ENCODE data around the gene NRAS.

NRAS gene

DNA sequence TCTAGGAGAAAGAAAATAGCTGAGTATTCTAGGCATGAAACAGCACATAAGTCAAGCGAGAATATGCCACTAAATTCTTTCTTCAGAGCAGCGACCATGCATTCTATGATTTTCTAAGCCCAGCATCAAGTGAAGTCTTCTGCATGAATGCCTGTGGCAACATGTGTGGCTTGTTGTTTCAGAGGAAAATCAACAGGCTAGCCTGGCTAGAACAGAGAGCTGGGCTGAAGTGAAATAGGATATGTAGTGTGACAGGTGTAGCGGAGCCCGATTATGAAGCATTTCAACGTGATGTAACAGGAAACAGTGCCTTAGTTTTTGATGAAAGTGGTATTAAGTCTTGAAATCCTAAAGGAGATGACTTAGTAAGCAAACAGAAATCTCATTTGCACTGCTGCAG is 34.2 kb upstream of the NRAS start:
- no peak overlapping the region for H3K9ac ChIP-seq (ENCODE audit: low read length in 2 of 2)
- peaks cover 4 to 9% of the 10 kb centered on the region in 2 donors for H3K36me3 ChIP-seq (ENCODE audit: control insufficient read depth in 2 of 2, insufficient read depth in 2 of 2, low read length in 2 of 2)
- H3K27ac ChIP-seq (ENCODE audit: low read length): no peak overlapping the region
- H3K9me3 ChIP-seq (ENCODE audit: control insufficient read depth in 2 of 2, low read length in 2 of 2): no peaks in the 10 kb centered on the region
- H3K27me3 ChIP-seq (ENCODE audit: control insufficient read depth in 1 of 2, insufficient read depth in 2 of 2, low read length in 2 of 2): no peaks in the 10 kb centered on the region
- H3K4me1 ChIP-seq (ENCODE audit: control insufficient read depth, insufficient read depth, low read length): peaks cover 13% of the 10 kb centered on the region
- no peak overlapping the region for H3K4me3 ChIP-seq (ENCODE audit: low read length in 2 of 2)

GRCh38 chr1:114749835-114750234 is 33.3 kb upstream of the NRAS start:
- Histone ChIP-seq H3K4me1 (ENCODE audit: control insufficient read depth, insufficient read depth, low read length) (peaks cover 9% of the 10 kb centered on the region), H3K27me3 (ENCODE audit: control insufficient read depth in 1 of 2, insufficient read depth in 2 of 2, low read length in 2 of 2) (no peaks in the 10 kb centered on the region), H3K4me3 (ENCODE audit: low read length in 2 of 2) (no peak overlapping the region), H3K36me3 (ENCODE audit: control insufficient read depth in 2 of 2, insufficient read depth in 2 of 2, low read length in 2 of 2) (peaks cover 4 to 9% of the 10 kb centered on the region in 2 donors), H3K9ac (ENCODE audit: low read length in 2 of 2) (no peak overlapping the region), H3K9me3 (ENCODE audit: control insufficient read depth in 2 of 2, low read length in 2 of 2) (no peaks in the 10 kb centered on the region), H3K27ac (ENCODE audit: low read length) (no peak overlapping the region)

DNA sequence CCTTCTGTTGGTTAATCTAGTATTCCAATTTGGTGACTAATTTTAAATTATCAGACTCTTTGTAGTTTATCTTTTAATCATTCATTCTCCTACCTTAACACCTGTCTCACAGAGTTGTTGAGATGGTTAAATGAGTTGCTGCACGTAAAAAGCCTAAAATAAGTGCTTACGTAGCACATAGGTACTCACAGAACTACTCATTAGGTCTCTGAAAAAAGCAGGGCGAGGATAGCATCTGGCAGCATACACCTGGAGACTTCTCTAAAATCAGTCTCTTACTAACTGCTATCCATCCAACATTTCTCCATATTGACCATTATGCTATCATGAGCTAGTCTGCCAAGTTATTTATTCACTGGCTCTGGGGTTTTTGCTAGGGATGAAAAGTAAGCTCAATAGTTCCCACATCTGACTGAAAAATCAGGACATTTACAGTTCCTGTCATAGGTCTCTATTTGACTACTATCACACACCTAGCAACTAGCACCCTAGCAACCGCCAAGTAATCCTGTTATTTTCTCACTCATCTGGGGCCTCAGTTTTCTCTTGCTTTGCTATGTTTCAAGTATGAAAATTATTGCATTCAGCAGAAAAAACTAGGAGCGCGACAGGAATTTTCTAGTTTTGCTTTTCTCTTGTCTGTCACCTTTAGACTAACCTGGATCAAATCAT is 30.0 kb upstream of the NRAS start:
- Histone ChIP-seq H3K27me3 (ENCODE audit: control insufficient read depth in 1 of 2, insufficient read depth in 2 of 2, low read length in 2 of 2) (no peaks in the 10 kb centered on the region), H3K4me1 (ENCODE audit: control insufficient read depth, insufficient read depth, low read length) (no peaks in the 10 kb centered on the region), H3K4me3 (ENCODE audit: low read length in 2 of 2) (no peak overlapping the region), H3K27ac (ENCODE audit: low read length) (no peak overlapping the region), H3K9ac (ENCODE audit: low read length in 2 of 2) (no peak overlapping the region), H3K36me3 (ENCODE audit: control insufficient read depth in 2 of 2, insufficient read depth in 2 of 2, low read length in 2 of 2) (peaks cover 4 to 9% of the 10 kb centered on the region in 2 donors), H3K9me3 (ENCODE audit: control insufficient read depth in 2 of 2, low read length in 2 of 2) (no peaks in the 10 kb centered on the region)

- no peaks in the 10 kb centered on the region for H3K9me3 ChIP-seq (ENCODE audit: control insufficient read depth in 2 of 2, low read length in 2 of 2)
- no peak overlapping the region for H3K9ac ChIP-seq (ENCODE audit: low read length in 2 of 2)
- no peak overlapping the region for H3K4me3 ChIP-seq (ENCODE audit: low read length in 2 of 2)
- no peaks in the 10 kb centered on the region for H3K27me3 ChIP-seq (ENCODE audit: control insufficient read depth in 1 of 2, insufficient read depth in 2 of 2, low read length in 2 of 2)
- H3K36me3 ChIP-seq (ENCODE audit: control insufficient read depth in 2 of 2, insufficient read depth in 2 of 2, low read length in 2 of 2): peaks cover 4 to 12% of the 10 kb centered on the region in 2 donors
- H3K4me1 ChIP-seq (ENCODE audit: control insufficient read depth, insufficient read depth, low read length): no peaks in the 10 kb centered on the region
- H3K27ac ChIP-seq (ENCODE audit: low read length): no peak overlapping the region
Observed at GRCh38 chr1:114745291-114745690, 28.7 kb upstream of the NRAS start.

DNA sequence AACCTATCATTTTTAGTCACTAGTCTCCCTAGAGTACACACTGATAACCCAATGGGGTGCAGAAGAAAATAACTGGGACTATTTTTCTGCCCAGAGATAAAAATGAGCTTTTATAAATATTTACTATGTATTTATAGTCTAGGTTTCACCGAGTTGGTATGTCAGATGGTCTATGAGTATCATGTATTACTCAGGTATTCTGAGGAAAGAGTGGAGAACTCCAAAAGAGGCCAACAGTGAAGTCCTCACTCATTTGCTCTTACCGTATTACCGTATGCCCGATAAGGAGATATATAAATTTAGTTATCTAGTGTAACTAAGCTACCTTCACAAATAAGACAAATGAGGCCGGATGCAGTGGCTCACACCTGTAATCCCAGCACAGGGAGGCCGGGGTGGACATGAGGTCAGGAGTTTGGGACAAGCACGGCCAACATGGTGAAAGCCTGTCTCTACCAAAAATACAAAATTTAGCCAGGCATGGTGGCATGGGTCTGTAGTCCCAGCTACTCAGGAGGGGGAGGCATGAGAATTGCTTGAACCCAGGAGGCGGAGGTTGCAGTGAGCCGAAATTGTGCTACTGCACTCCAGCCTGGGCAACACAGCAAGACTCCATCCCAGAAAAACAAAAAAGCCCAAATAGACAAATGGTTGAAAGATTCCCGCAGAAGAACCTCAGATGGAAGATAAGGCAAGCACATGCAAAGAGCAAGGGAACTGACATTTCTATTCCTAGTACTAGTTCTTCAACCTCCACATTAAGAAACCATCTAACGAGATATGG is 25.6 kb upstream of the NRAS start:
- Histone ChIP-seq H3K4me3 (ENCODE audit: low read length in 2 of 2) (no peak overlapping the region), H3K9me3 (ENCODE audit: control insufficient read depth in 2 of 2, low read length in 2 of 2) (no peaks in the 10 kb centered on the region), H3K36me3 (ENCODE audit: control insufficient read depth in 2 of 2, insufficient read depth in 2 of 2, low read length in 2 of 2) (peaks cover 7 to 16% of the 10 kb centered on the region in 2 donors), H3K27ac (ENCODE audit: low read length) (no peak overlapping the region), H3K4me1 (ENCODE audit: control insufficient read depth, insufficient read depth, low read length) (no peaks in the 10 kb centered on the region), H3K9ac (ENCODE audit: low read length in 2 of 2) (no peak overlapping the region), H3K27me3 (ENCODE audit: control insufficient read depth in 1 of 2, insufficient read depth in 2 of 2, low read length in 2 of 2) (no peaks in the 10 kb centered on the region)

- no peaks in the 10 kb centered on the region for H3K9me3 ChIP-seq (ENCODE audit: control insufficient read depth in 2 of 2, low read length in 2 of 2)
- H3K4me1 ChIP-seq (ENCODE audit: control insufficient read depth, insufficient read depth, low read length): no peaks in the 10 kb centered on the region
- H3K36me3 ChIP-seq (ENCODE audit: control insufficient read depth in 2 of 2, insufficient read depth in 2 of 2, low read length in 2 of 2): peaks cover 24 to 33% of the 10 kb centered on the region in 2 donors
- H3K27me3 ChIP-seq (ENCODE audit: control insufficient read depth in 1 of 2, insufficient read depth in 2 of 2, low read length in 2 of 2): no peaks in the 10 kb centered on the region
- no peak overlapping the region for H3K4me3 ChIP-seq (ENCODE audit: low read length in 2 of 2)
- H3K27ac ChIP-seq (ENCODE audit: low read length): no peak overlapping the region
- no peak overlapping the region for H3K9ac ChIP-seq (ENCODE audit: low read length in 2 of 2)
Observed at GRCh38 chr1:114740331-114740730, 23.8 kb upstream of the NRAS start.

DNA sequence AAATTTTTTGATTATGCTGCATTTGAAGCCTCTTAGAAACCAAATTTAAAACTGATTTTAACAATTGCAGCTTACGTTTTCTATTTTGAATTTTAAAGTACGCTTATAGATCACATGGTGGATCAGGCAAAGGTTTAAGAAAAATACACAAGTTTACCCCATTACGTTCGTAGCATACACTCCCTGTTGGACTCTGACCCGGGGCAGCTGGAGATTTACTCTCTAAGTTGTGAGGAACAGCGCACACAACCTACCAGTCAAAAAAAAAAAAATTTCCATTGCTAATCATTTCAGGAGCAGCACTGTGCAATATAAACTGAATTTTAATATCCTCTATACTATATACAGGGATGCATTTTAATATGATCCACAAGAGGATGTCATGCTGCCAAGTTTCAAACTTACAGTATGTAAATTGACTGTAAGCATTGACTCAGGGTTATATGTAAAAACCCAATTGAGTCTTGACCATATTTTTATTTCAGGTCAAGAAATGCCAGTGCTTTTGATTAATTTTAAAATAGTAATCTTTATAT is 20.8 kb upstream of the NRAS start:
- Histone ChIP-seq H3K36me3 (ENCODE audit: control insufficient read depth in 2 of 2, insufficient read depth in 2 of 2, low read length in 2 of 2) (peaks cover 39 to 60% of the 10 kb centered on the region in 2 donors), H3K9ac (ENCODE audit: low read length in 2 of 2) (no peak overlapping the region), H3K9me3 (ENCODE audit: control insufficient read depth in 2 of 2, low read length in 2 of 2) (no peaks in the 10 kb centered on the region), H3K27ac (ENCODE audit: low read length) (no peak overlapping the region), H3K27me3 (ENCODE audit: control insufficient read depth in 1 of 2, insufficient read depth in 2 of 2, low read length in 2 of 2) (no peaks in the 10 kb centered on the region), H3K4me1 (ENCODE audit: control insufficient read depth, insufficient read depth, low read length) (no peaks in the 10 kb centered on the region), H3K4me3 (ENCODE audit: low read length in 2 of 2) (no peak overlapping the region)

DNA sequence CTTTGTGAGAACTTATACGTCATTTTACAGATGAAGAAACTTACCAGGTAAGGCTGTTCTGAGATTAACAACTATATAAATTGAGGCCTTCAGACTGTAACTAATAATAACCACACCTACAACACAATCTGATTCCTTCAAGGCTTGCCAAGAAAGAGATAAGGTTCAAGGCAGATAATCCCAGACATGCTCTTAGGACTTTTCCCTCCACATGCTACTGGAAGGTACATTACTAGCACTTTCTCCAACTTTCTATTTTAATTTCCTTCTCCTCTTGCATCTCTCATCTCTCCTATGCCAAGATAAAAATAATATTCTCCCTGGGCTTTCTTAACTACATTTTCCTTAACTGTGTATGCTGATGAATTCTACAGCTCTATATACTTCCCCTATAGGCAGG is 18.9 kb upstream of the NRAS start:
- H3K27ac ChIP-seq (ENCODE audit: low read length): no peak overlapping the region
- H3K36me3 ChIP-seq (ENCODE audit: control insufficient read depth in 2 of 2, insufficient read depth in 2 of 2, low read length in 2 of 2): peaks cover 42 to 74% of the 10 kb centered on the region in 2 donors
- H3K4me1 ChIP-seq (ENCODE audit: control insufficient read depth, insufficient read depth, low read length): no peaks in the 10 kb centered on the region
- H3K9me3 ChIP-seq (ENCODE audit: control insufficient read depth in 2 of 2, low read length in 2 of 2): no peaks in the 10 kb centered on the region
- H3K27me3 ChIP-seq (ENCODE audit: control insufficient read depth in 1 of 2, insufficient read depth in 2 of 2, low read length in 2 of 2): no peaks in the 10 kb centered on the region
- H3K4me3 ChIP-seq (ENCODE audit: low read length in 2 of 2): no peak overlapping the region
- no peak overlapping the region for H3K9ac ChIP-seq (ENCODE audit: low read length in 2 of 2)

DNA sequence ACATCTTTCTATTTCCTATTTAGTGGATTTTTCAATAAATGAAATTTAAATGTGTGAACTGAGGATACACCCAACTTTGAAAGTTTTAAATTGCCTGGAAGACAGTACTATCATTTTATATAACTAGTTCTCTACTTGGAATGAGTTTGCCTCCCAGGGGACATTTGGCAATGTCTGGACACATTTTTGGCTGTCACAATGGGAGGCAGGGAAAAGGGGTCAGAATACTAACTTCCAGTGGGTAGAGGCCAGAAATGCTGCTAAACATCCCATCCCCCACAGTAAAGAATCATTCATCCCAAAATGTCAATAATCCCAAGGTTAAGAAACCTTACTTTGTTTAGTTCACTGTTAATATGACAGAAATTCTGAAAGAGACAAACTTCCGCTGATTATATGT is 13.2 kb upstream of the NRAS start:
- H3K4me3 ChIP-seq (ENCODE audit: low read length in 2 of 2): no peak overlapping the region
- H3K9ac ChIP-seq (ENCODE audit: low read length in 2 of 2): no peak overlapping the region
- no peaks in the 10 kb centered on the region for H3K27me3 ChIP-seq (ENCODE audit: control insufficient read depth in 1 of 2, insufficient read depth in 2 of 2, low read length in 2 of 2)
- no peaks in the 10 kb centered on the region for H3K9me3 ChIP-seq (ENCODE audit: control insufficient read depth in 2 of 2, low read length in 2 of 2)
- H3K27ac ChIP-seq (ENCODE audit: low read length): no peak overlapping the region
- no peaks in the 10 kb centered on the region for H3K4me1 ChIP-seq (ENCODE audit: control insufficient read depth, insufficient read depth, low read length)
- peaks cover 39 to 66% of the 10 kb centered on the region in 2 donors for H3K36me3 ChIP-seq (ENCODE audit: control insufficient read depth in 2 of 2, insufficient read depth in 2 of 2, low read length in 2 of 2)

- no peaks in the 10 kb centered on the region for H3K27me3 ChIP-seq (ENCODE audit: control insufficient read depth in 1 of 2, insufficient read depth in 2 of 2, low read length in 2 of 2)
Observed at GRCh38 chr1:114728553-114728952, 12.0 kb upstream of the NRAS start.

GRCh38 chr1:114725230-114725629 is 8.7 kb upstream of the NRAS start:
- peaks cover 43 to 59% of the 10 kb centered on the region in 2 donors for H3K36me3 ChIP-seq (ENCODE audit: control insufficient read depth in 2 of 2, insufficient read depth in 2 of 2, low read length in 2 of 2)
- H3K9me3 ChIP-seq (ENCODE audit: control insufficient read depth in 2 of 2, low read length in 2 of 2): no peaks in the 10 kb centered on the region
- no peak overlapping the region for H3K4me3 ChIP-seq (ENCODE audit: low read length in 2 of 2)
- H3K9ac ChIP-seq (ENCODE audit: low read length in 2 of 2): no peak overlapping the region
- H3K4me1 ChIP-seq (ENCODE audit: control insufficient read depth, insufficient read depth, low read length): no peaks in the 10 kb centered on the region
- H3K27ac ChIP-seq (ENCODE audit: low read length): no peak overlapping the region
- H3K27me3 ChIP-seq (ENCODE audit: control insufficient read depth in 1 of 2, insufficient read depth in 2 of 2, low read length in 2 of 2): no peaks in the 10 kb centered on the region

More at GRCh38 chr1:114728553-114728952, 12.0 kb upstream of the NRAS start:
- Histone ChIP-seq H3K4me1 (ENCODE audit: control insufficient read depth, insufficient read depth, low read length) (no peaks in the 10 kb centered on the region), H3K9ac (ENCODE audit: low read length in 2 of 2) (no peak overlapping the region), H3K9me3 (ENCODE audit: control insufficient read depth in 2 of 2, low read length in 2 of 2) (no peaks in the 10 kb centered on the region), H3K4me3 (ENCODE audit: low read length in 2 of 2) (no peak overlapping the region), H3K36me3 (ENCODE audit: control insufficient read depth in 2 of 2, insufficient read depth in 2 of 2, low read length in 2 of 2) (peaks cover 36 to 58% of the 10 kb centered on the region in 2 donors), H3K27ac (ENCODE audit: low read length) (no peak overlapping the region)
